K562 (cell line): ENCODE data around the gene ITLN1. TPM values are rescaled to one million over a fixed set of nuclear protein-coding genes. Genes with fewer than 3 reads are reported as not detected.
A peak's percentile ranks its signal among the peaks of the same experiment; 100 is the strongest.

Experiments used
- ATAC-seq: fragments of 200-7000 bp; cut with Tn5 transposase; 3 replicates; pipeline ENCODE4 v1.9.1; 2020; ENCODE audit warnings: moderate library complexity
- BruUV-seq: library from RNA; stranded (reverse); fragments of 400-500 nt; replicated peaks from 2 replicates; lab custom pipeline; 2021; lab: Mats Ljungman, UMichigan
- CTCF ChIA-PET: fragments of 300-600 bp; formaldehyde crosslinking; extraction: SDS; loops from one replicate; lab custom pipeline; 2021; ENCODE audit warnings: low intra/inter-chr PET ratio; lab: Yijun Ruan, JAX
- POLR2A ChIA-PET: fragments of 300-600, 350-650 bp; sonication (Branson Sonifier 250); formaldehyde crosslinking; extraction: SDS; loops from one replicate; lab custom pipeline; 2021; ENCODE audit warnings: antibody characterized with exemption, inconsistent platforms; lab: Yijun Ruan, JAX
- DNase-seq, 4 experiments: peaks; one replicate each; pipeline versions ENCODE4 v3.0.0 to v3.0.0-alpha.2; 2011 to 2018; ENCODE audit warnings: low spot score in 3 of 4, mixed read lengths in 3 of 4; ENCODE audit errors: extremely low read depth in 1 of 4
- FAIRE-seq: peaks from 2 replicates; lab custom pipeline; 2011; peaks lifted over from hg19 to GRCh38; lab: Jason Lieb, UNC
- H2AFZ ChIP-seq: 2 replicates; pipeline ENCODE4 v1.6.0; 2011; ENCODE audit warnings: low read depth, low read length, control low read depth, inconsistent platforms
- H3K27ac ChIP-seq: fragments of 200-600 bp; 3 replicates; pipeline ENCODE4 v1.8.0; 2011; ENCODE audit warnings: low read depth, mild to moderate bottlenecking, control low read depth, inconsistent platforms, low read length, moderate library complexity, mixed read lengths; ENCODE audit errors: extremely low read depth
- H3K27me3 ChIP-seq, 2 experiments: fragments of 300-600 bp in 1 of 2; 2 replicates in 1 of 2; 3 replicates in 1 of 2; pipeline versions ENCODE4 v1.6.0 to v1.8.0; 2011; ENCODE audit warnings: inconsistent platforms in 2 of 2, low read length in 2 of 2, mild to moderate bottlenecking in 1 of 2, mixed read lengths in 1 of 2, moderate library complexity in 1 of 2; ENCODE audit not compliant: control insufficient read depth in 2 of 2, insufficient read depth in 2 of 2
- H3K36me3 ChIP-seq: fragments of 300-600 bp; 3 replicates; pipeline ENCODE4 v1.8.0; 2011; ENCODE audit warnings: mild to moderate bottlenecking, low read length, inconsistent platforms; ENCODE audit not compliant: control insufficient read depth, insufficient read depth
- H3K4me1 ChIP-seq, 2 experiments: fragments of 200-600 bp in 1 of 2; replicated peaks in 1 of 2; 2 replicates in 1 of 2; 3 replicates in 1 of 2; pipeline versions ENCODE4 v1.5.1 to v1.8.0; 2011; ENCODE audit warnings: inconsistent platforms in 2 of 2, low read length in 2 of 2, mild to moderate bottlenecking in 1 of 2, mixed read lengths in 1 of 2, moderate library complexity in 1 of 2; ENCODE audit not compliant: control insufficient read depth in 2 of 2, insufficient read depth in 2 of 2
- H3K4me2 ChIP-seq: 2 replicates; pipeline ENCODE4 v1.6.1; 2011; ENCODE audit warnings: low read length, control low read depth, inconsistent platforms, mixed read lengths; ENCODE audit not compliant: insufficient read depth
- H3K4me3 ChIP-seq: fragments of 200-600 bp; sonication (generic), shearing (Covaris generic); 2 replicates; pipeline ENCODE4 v1.5.1; 2016; ENCODE audit warnings: control low read depth, inconsistent platforms
- H3K79me2 ChIP-seq: fragments of 200-600 bp; 3 replicates; pipeline ENCODE4 v1.8.0; 2011; ENCODE audit warnings: low read length, inconsistent platforms; ENCODE audit not compliant: control insufficient read depth, insufficient read depth
- H3K9ac ChIP-seq, 2 experiments: 2 replicates each; pipeline versions ENCODE4 v1.6.0 to v1.6.1; 2011; ENCODE audit warnings: low read depth in 2 of 2, low read length in 2 of 2, control low read depth in 1 of 2, inconsistent platforms in 1 of 2, mild to moderate bottlenecking in 1 of 2, mixed read lengths in 1 of 2; ENCODE audit not compliant: insufficient read depth in 1 of 2
- H3K9me1 ChIP-seq: one replicate; pipeline ENCODE4 v1.6.0; 2011; ENCODE audit warnings: inconsistent platforms, mild to moderate bottlenecking, low read length, moderate library complexity; ENCODE audit not compliant: control insufficient read depth, insufficient read depth
- H3K9me3 ChIP-seq: replicated peaks from 2 replicates; pipeline ENCODE4 v1.5.1; 2011; ENCODE audit warnings: low read depth, low read length, inconsistent platforms; ENCODE audit not compliant: control insufficient read depth, insufficient read depth
- H4K20me1 ChIP-seq: replicated peaks from 2 replicates; pipeline ENCODE4 v1.6.1; 2011; ENCODE audit warnings: low read length, inconsistent platforms, mixed read lengths; ENCODE audit not compliant: control insufficient read depth, insufficient read depth
- ARID1B ChIP-seq: fragments of 450-650 bp; IDR thresholded peaks from 2 replicates; pipeline ENCODE4 v1.6.1; 2016; ENCODE audit warnings: antibody characterized with exemption, mild to moderate bottlenecking, inconsistent platforms
- BACH1 ChIP-seq: fragments of 200-800 bp; sonication (Bioruptor generic); IDR thresholded peaks from 2 replicates; pipeline ENCODE4 v1.6.1; 2016; ENCODE audit warnings: missing genetic modification characterization, missing compliant biosample characterization
- BRD9 ChIP-seq: fragments of 450-650 bp; IDR thresholded peaks from 2 replicates; pipeline ENCODE4 v1.6.1; 2018; ENCODE audit warnings: low read depth; ENCODE audit not compliant: partially characterized antibody
- CAMTA2 ChIP-seq: fragments of 250-450 bp; sonication (Bioruptor Pico); conservative IDR thresholded peaks from 2 replicates; pipeline ENCODE4 v1.5.1; 2022
- ZBTB5 ChIP-seq: fragments of 450-650 bp; IDR thresholded peaks from 2 replicates; pipeline ENCODE4 v1.6.1; 2017; ENCODE audit warnings: antibody characterized with exemption
- ZNF174 ChIP-seq: fragments of 250-450 bp; sonication (Bioruptor Pico); IDR thresholded peaks from 2 replicates; pipeline ENCODE4 v1.4.0; 2020; ENCODE audit warnings: mild to moderate bottlenecking
- ZNF354B ChIP-seq: fragments of 250-450 bp; sonication (Bioruptor Pico); IDR thresholded peaks from 2 replicates; pipeline ENCODE4 v1.4.0; 2020
- ZNF41 ChIP-seq: fragments of 250-450 bp; sonication (Bioruptor Pico); conservative IDR thresholded peaks from 2 replicates; pipeline ENCODE4 v1.4.0; 2020; ENCODE audit warnings: mild to moderate bottlenecking
- WGBS: fragments of 100-300 bp; shearing (Covaris generic); methylation state at CpG from one replicate; pipeline ENCODE4 v1.1.6; 2016; ENCODE audit warnings: low coverage, mixed read lengths; ENCODE audit not compliant: insufficient coverage; ENCODE audit errors: missing lambda C conversion rate; 5-methylcytosine and 5-hydroxymethylcytosine counted together
- in situ Hi-C: fragments of 300-500 bp; cut with MboI; formaldehyde crosslinking; loops from 4 replicates; pipeline ENCODE4 v1.15.0; 2018; ENCODE audit warnings: inconsistent platforms, mixed read lengths
- intact Hi-C: fragments of 100-400 bp; cut with micrococcal nuclease; formaldehyde crosslinking; loops from 2 replicates; pipeline ENCODE4 v1.14.2; 2022
- polyA plus RNA-seq, 8 experiments: library from polyadenylated mRNA; depleted of rRNA in 4 of 8; stranded (reverse) in 5 of 8; unstranded in 3 of 8; fragments of >200 nt; fragmentation: Nextera tagmentation in 2 of 8; fragmentation: Illumina TruSeq in 1 of 8; extraction: Ambion mirVana in 2 of 8; extraction: Trizol in 1 of 8; gene quantifications; 2 replicates each; pipeline versions ENCODE4 v1.2.1 to v1.2.3, GENCODE V29; 2011 to 2014; ENCODE audit warnings: inconsistent platforms in 1 of 8, missing spikeins in 1 of 8
- total RNA-seq, 7 experiments: library from RNA; depleted of rRNA in 6 of 7; stranded (reverse); fragments of >200 nt in 6 of 7; fragmentation: Illumina TruSeq in 2 of 7; extraction: Trizol in 2 of 7; gene quantifications; 2 replicates each; pipeline versions ENCODE4 v1.2.1 to v1.2.3, GENCODE V29; 2011 to 2021; ENCODE audit warnings: low replicate concordance in 1 of 7
- TF ChIP-seq, protein P1 (sequence below): fragments of 250-450 bp; sonication (Bioruptor Pico); IDR thresholded peaks from 2 replicates; pipeline ENCODE4 v1.8.0; 2022; ENCODE audit warnings: moderate library complexity, mild to moderate bottlenecking, inconsistent platforms

Gene ITLN1
- total and polyA plus RNA-seq, 9 of the 15 experiments (the other 6 are each of a cell fraction or from before 2014, with no cell fraction given), result not detected

GRCh38 chr1:160862203-160863060 is 22.5 kb downstream of the ITLN1 start, which contains the start of gene CD244:
CD244 (minus strand) TSS chr1:160862887; CDS start chr1:160862677, 210 bp downstream.
- Histone ChIP-seq H3K79me2 (no peaks in the 10 kb centered on the region), H4K20me1 (0 out of 2 replicates have a peak, but pooled peaks cover 2% of the 10 kb centered on the region), H3K9ac (peak within 1 kb of the TSS in 1 of 2 experiments; percentile 13; a peak in 1 of 4 replicates), H2AFZ (no peak within 1 kb of the TSS), H3K27ac (no peak within 1 kb of the TSS), H3K27me3 (peaks cover 4 to 27% of the 10 kb centered on the region in 2 experiments; a peak in 4 of 5 replicates), H3K9me1 (no peaks in the 10 kb centered on the region)
- no TSS peak for BruUV-seq
- in situ Hi-C loops, result no loop called here
- peak; percentile 32; the same call in 2 of the 3 replicates for ATAC-seq
- ChIA-PET CTCF (interaction anchor here (0.6 kb wide), 1 partner anchor 200 kb away, joined by 3 read pairs; no protein-coding TSS in a partner anchor), POLR2A (interaction anchor here (1.0 kb wide), 1 partner anchor 121 kb away, joined by 5 read pairs; no protein-coding TSS in a partner anchor)
- FAIRE-seq, result no peak
- WGBS, result under 1% methylated on average over 12 of the region's 12 CpGs
- TF ChIP-seq ZNF41 (CRISPR knock-in tag) (no peak), BACH1 (tag) (no peak), ZBTB5 (no peak), CAMTA2 (CRISPR knock-in tag) (no peak), ZNF354B (no peak), ZNF174 (CRISPR knock-in tag) (no peak), ARID1B (no peak), BRD9 (no peak)
- TF ChIP-seq, protein P1, sequence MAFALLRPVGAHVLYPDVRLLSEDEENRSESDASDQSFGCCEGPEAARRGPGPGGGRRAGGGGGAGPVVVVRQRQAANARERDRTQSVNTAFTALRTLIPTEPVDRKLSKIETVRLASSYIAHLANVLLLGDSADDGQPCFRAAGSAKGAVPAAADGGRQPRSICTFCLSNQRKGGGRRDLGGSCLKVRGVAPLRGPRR (CRISPR knock-in tag), result no peak
- TF ChIP-seq, all 486 proteins: peak for 0
- DNase-seq, result no peak
- Histone ChIP-seq H3K4me2 (no peak within 1 kb of the TSS), H3K36me3 (no peaks in the 10 kb centered on the region), H3K9me3 (no peaks in the 10 kb centered on the region), H3K4me3 (no peak within 1 kb of the TSS), H3K4me1 (no peaks in the 10 kb centered on the region)
- intact Hi-C loops, result no loop called here
